ENCODE measurements around the gene ISG15.
"Not testable (repeated sequence)": the region's sequence is repeated elsewhere in the genome, so short reads cannot be mapped to it uniquely, and the experiment has no call there.

Gene ISG15

GRCh38 chr1:1013922-1014648 is 788 bp downstream of the ISG15 start:
- peak; percentile 47 for DNase-seq

GRCh38 chr1:1014799-1015681 is 1.7 kb downstream of the ISG15 start:
- DNase-seq, result no peak

GRCh38 chr1:1017397-1018320 is 4.4 kb downstream of the ISG15 start:
- not testable (repeated sequence) for DNase-seq

- DNase-seq, result not testable (repeated sequence)
Measured at GRCh38 chr1:1018321-1018685, 5.0 kb downstream of the ISG15 start.

GRCh38 chr1:1019122-1019999 is 6.1 kb downstream of the ISG15 start:
- DNase-seq, result peak; percentile 82

GRCh38 chr1:1020000-1020404 is 6.7 kb downstream of the ISG15 start, which contains the start of gene AGRN:
AGRN (plus strand) TSS chr1:1020120; CDS start chr1:1020173, 53 bp downstream.
- no peak for DNase-seq

GRCh38 chr1:1020415-1021009 is 7.2 kb downstream of the ISG15 start:
- peak; percentile 53 for DNase-seq

- DNase-seq, result no peak
Measured at GRCh38 chr1:1021010-1021919, 8.0 kb downstream of the ISG15 start.

- DNase-seq, result no peak
Measured at GRCh38 chr1:1021920-1022259, 8.6 kb downstream of the ISG15 start.

- DNase-seq, result no peak
Measured at GRCh38 chr1:1022302-1023009, 9.2 kb downstream of the ISG15 start.

GRCh38 chr1:1023700-1024099 is 10.4 kb downstream of the ISG15 start:
- no peak for DNase-seq

GRCh38 chr1:1024149-1024770 is 11.0 kb downstream of the ISG15 start:
- DNase-seq, result no peak

- DNase-seq, result no peak
Measured at GRCh38 chr1:1024771-1025699, 11.7 kb downstream of the ISG15 start.

GRCh38 chr1:1025730-1026129 is 12.4 kb downstream of the ISG15 start:
- no peak for DNase-seq

GRCh38 chr1:1026599-1027413 is 13.5 kb downstream of the ISG15 start:
- no peak for DNase-seq

GRCh38 chr1:1027791-1028190 is 14.5 kb downstream of the ISG15 start:
- DNase-seq, result no peak
